GM19467 (cell line): ENCODE data around the gene OR51M1.
A peak's percentile ranks its signal among the peaks of the same experiment; 100 is the strongest.

Experiments used
- ATAC-seq: cut with Tn5 transposase; IDR thresholded peaks from one replicate; pipeline ENCODE4 v1.9.1; 2021; ENCODE audit warnings: mild to moderate bottlenecking, moderate library complexity; ENCODE audit not compliant: unreplicated experiment

OR51M1 gene

DNA sequence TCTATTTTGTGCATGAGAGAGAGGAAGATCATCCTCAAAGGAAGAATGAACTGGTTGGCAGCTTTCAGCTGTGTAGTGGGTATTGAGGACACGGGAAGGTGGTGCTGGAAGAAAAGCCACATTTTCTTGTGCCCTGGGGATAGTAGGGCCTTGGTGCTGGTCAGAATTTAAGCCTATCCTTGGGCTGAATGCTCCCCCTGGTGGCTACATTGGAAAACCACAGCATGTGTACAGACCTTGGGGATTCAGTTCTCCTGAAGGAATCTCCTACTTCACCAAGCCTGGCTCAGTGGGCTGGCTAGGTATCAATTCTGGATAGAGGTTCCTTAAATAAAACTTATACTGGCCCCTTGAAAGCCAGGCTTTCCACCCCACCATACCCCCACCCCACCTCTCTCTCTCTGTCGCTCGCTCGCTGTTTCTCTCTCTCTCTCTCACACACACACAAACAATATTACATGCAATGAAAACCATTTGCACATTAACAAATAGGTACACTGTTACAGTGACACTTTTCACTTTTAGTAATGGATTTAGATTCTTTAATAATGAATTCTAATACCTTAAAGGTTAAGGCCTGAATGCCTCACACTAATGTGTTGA is 2.8 kb upstream of the OR51M1 start:
- peak; percentile 83 for ATAC-seq

DNA sequence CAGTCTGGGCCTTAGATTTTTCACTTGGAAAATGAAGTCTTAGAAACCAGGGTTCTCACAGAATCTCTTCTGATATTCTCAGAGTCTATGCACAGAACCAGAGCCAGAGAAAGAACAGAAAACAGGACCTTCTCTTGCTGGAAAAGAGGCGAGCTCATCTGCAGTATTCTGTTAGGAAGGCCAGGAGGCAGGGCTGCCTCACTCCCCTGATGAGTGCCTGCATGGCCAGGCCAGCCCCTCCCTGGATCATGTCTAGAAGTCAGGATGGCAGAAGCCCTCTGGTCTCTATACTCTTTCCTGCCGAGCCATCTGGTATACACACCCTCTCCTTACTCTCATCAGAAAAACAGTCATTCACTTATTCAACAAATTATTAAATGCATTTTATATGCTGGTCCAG is 723 bp downstream of the OR51M1 start:
- ATAC-seq, result no peak

DNA sequence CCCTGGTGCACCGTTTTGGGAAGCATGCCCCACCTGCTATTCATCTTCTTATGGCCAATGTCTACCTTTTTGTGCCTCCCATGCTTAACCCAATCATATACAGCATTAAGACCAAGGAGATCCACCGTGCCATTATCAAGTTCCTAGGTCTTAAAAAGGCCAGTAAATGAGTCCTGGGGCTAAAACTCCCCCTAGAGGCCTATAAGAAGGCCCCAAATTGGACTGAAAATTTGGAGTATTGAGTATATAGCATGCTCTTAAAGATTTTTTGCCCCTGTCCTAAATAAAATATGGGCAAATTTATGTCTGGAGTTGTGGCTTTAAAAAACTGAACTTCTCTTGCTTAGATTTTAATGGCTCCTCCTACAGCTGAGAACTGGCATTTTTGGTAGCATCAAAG is 6.6 kb downstream of the OR51M1 start:
- ATAC-seq, result no peak

DNA sequence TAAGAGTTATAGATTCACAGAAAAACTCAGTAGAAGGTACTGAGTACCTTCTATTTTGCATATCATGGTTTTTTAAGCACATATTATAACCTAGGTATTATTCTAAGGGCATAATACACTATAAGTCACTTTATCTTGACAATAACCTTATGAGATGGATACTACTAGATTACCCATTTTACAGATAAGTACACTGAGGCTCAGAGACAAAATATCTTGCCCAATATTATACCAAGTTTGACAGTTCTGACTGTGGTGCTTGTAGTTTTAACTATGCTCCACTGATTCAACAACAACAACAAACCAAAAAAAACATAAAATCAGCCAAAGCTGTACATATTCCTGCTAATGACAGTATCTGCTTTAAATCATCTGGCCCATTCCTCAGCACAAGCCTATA is 10.5 kb downstream of the OR51M1 start:
- no peak for ATAC-seq

DNA sequence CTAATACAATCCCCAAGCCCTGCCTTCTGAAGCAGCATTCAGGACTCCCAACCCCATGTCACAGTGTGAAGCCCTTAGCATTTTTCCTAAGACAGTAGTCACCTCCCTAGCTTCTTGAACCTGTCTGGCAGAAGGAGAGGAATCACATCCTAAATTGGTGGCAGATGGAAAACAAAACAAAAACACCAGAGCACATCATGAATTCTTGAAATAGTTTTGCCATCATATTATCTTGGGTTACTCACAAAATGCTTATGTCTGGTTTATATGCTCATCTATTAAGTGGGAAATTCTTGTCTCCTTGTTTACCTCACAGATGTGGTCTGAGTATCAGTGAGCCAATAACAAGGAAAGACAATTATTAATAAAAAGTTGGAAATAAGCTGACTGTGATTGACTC is 15.3 kb downstream of the OR51M1 start:
- no peak for ATAC-seq

DNA sequence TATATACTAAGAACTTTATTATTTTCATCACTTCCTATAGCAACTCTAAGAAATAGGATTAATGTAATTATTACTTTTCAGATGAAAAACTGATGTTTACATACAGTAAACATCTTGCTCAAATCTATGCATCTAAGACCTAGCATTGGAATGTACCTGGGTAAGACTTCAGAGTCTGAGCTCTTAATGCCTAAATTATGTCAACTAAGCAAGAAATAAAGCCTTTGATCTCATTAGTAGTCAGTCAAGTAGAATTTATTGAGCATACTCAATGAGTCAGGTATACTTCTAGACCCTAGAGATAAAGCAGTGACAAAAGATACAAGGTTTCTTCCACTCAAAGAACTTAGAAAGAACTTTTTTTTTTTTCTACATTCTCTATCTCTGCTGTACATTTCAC is 21.6 kb downstream of the OR51M1 start:
- no peak for ATAC-seq

DNA sequence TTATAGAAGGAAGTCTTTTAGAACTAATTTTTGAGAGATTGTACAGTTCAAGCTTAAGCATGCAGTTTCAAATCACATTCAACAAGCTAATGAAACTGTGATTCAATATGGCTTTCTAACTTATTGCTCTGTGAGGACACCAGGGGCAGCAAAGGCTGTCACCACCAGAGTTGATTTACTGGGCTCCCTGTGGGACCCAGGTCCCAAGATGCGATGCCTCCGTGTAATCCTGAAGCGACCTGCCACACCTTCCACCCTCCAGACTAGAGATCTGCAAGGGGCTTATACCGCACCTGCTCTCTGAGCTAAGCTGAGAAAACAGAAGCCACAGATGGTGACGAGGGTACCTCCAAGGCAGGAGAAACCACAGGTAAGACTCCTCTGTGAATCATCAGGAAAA is 37.4 kb downstream of the OR51M1 start:
- ATAC-seq, result no peak

DNA sequence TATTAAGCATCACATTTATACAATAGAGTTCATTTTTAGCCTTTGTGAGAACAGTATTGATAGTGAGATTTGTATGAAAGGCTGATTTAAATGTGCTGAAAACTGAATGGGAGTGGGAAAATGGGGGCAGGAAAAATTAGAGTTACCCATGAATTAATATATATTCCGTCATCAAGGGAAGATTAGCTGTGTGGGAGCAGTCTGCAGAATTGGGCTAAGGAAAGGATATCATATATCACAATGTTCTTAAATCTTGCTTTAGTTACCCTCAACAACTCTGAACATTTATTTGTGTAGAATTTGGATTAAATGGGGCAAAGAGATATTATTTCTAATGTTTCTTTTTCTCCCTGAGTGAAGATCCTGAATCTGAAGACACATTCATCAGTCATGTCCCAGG is 38.2 kb downstream of the OR51M1 start, which contains the start of gene OR51Q1:
Gene OR51Q1 (plus strand): TSS at position 301 of the 400 bp plus-strand sequence. CDS start 90 bp downstream, at position 391.
- ATAC-seq, result no peak

DNA sequence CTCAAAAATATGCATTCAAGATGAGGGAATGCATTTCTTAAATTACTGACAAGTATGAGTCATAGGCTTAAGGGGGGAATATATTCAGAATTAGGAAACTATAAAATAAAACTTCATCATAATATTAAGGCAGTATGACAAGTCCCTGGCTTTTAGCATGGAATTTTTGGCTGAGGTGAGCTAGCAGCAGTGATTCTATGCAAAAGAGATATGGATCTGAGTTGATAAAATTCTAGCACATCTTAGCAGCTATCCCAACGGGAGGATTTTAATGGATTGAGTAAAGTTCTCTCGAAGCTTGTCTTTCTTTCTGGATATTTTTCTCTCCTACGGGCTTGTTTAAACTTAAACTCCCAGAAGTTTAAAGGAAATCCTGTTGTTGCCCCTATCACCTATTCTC is 39.5 kb downstream of the OR51M1 start:
- ATAC-seq, result no peak

DNA sequence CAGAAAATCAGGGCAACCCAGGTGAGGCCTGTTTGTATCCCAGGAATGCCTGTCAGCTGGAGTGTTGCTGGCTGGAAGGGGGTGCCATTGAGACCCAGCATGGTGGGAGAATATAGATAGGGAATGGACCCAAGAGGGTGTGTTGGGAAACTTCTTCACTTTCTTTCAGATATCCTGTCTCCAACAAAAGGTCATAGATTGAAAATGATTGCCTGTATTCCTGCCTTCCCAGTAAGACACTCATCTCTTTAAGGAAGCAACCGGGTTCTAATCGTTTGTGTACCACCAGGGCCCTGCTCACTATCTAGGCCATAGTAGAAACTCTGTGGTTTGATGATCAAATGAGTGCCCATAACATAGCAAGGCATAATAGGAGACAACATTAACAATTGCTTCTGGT is 57.8 kb downstream of the OR51M1 start, which contains the start of gene OR51I1:
Gene OR51I1 (minus strand): TSS at position 101 of the 400 bp plus-strand sequence. CDS start 0 bp downstream, at position 101.
- no peak for ATAC-seq
